MCF 10A (cell line): Measurements from ENCODE around the gene TMEM61. TPM values are rescaled to one million over a fixed set of nuclear protein-coding genes. Genes with fewer than 3 reads are reported as not detected.
A peak's percentile ranks its signal among the peaks of the same experiment; 100 is the strongest.

Experiments used
- BruUV-seq: library from RNA; stranded (reverse); fragments of 400-500 nt; replicated peaks from 2 replicates; lab custom pipeline; 2021; lab: Mats Ljungman, UMichigan
- CTCF ChIA-PET: fragments of 300-600 bp; sonication (Branson Sonifier 250); formaldehyde crosslinking; extraction: SDS; loops from one replicate; lab custom pipeline; 2021; ENCODE audit warnings: antibody characterized with exemption, inconsistent platforms; lab: Yijun Ruan, JAX
- POLR2A ChIA-PET: fragments of 300-600, 350-650 bp; sonication (Branson Sonifier 250); formaldehyde crosslinking; extraction: SDS; loops from one replicate; lab custom pipeline; 2020; ENCODE audit warnings: antibody characterized with exemption, inconsistent platforms; lab: Yijun Ruan, JAX
- DNase-seq: peaks from one replicate; pipeline ENCODE4 v3.0.0-alpha.2; 2018; ENCODE audit not compliant: unreplicated experiment
- H3K27ac Mint-ChIP-seq: one replicate; pipeline ENCODE4 v1.8.0; 2022; ENCODE audit warnings: mild to moderate bottlenecking, low read depth, mixed read lengths; ENCODE audit not compliant: unreplicated experiment
- H3K27me3 Mint-ChIP-seq: one replicate; pipeline ENCODE4 v1.8.0; 2022; ENCODE audit warnings: mixed read lengths; ENCODE audit not compliant: insufficient read depth, unreplicated experiment
- H3K36me3 Mint-ChIP-seq: one replicate; pipeline ENCODE4 v1.8.0; 2022; ENCODE audit warnings: mild to moderate bottlenecking, moderate library complexity, mixed read lengths; ENCODE audit not compliant: insufficient read depth, unreplicated experiment
- H3K4me1 Mint-ChIP-seq: one replicate; pipeline ENCODE4 v1.8.0; 2022; ENCODE audit warnings: mixed read lengths; ENCODE audit not compliant: insufficient read depth, unreplicated experiment
- H3K4me3 Mint-ChIP-seq: one replicate; pipeline ENCODE4 v1.8.0; 2022; ENCODE audit warnings: mild to moderate bottlenecking, moderate library complexity, mixed read lengths; ENCODE audit not compliant: unreplicated experiment
- H3K9me3 Mint-ChIP-seq: one replicate; pipeline ENCODE4 v1.8.0; 2022; ENCODE audit warnings: mixed read lengths; ENCODE audit not compliant: unreplicated experiment
- CTCF ChIP-seq: fragments of 200-600 bp; IDR thresholded peaks from one replicate; pipeline ENCODE4 v1.8.0; 2022; ENCODE audit warnings: antibody characterized with exemption, mild to moderate bottlenecking; ENCODE audit not compliant: unreplicated experiment
- intact Hi-C: fragments of 100-400 bp; cut with micrococcal nuclease; formaldehyde crosslinking; loops from 2 replicates; pipeline ENCODE4 v1.14.1; 2022
- total RNA-seq: library from RNA; stranded (reverse); gene quantifications from 2 replicates; pipeline ENCODE4 v1.2.3, GENCODE V29; 2022

TMEM61 gene
- total RNA-seq, 1 experiment from 2014 or later, result not detected

- ChIA-PET POLR2A (no interaction called here), CTCF (interaction anchor here (2.5 to 4.0 kb wide), 2 partner anchors 13 to 21 kb away, joined by 14 to 23 read pairs; no protein-coding TSS in a partner anchor)
- no TSS peak for BruUV-seq
- Mint-ChIP-seq H3K27ac (no peak overlapping the region), H3K36me3 (no peaks in the 10 kb centered on the region), H3K9me3 (no peaks in the 10 kb centered on the region), H3K4me3 (no peak overlapping the region), H3K4me1 (peaks cover 22% of the 10 kb centered on the region), H3K27me3 (no peaks in the 10 kb centered on the region)
- DNase-seq, result no peak
- no peak for TF ChIP-seq CTCF
- intact Hi-C loops, result no loop called here
Observed at GRCh38 chr1:54975356-54976108, 4.9 kb upstream of the TMEM61 start.

- Mint-ChIP-seq H3K4me1 (peaks cover 11% of the 10 kb centered on the region), H3K9me3 (no peaks in the 10 kb centered on the region), H3K36me3 (no peaks in the 10 kb centered on the region), H3K27ac (no peak overlapping the region), H3K4me3 (no peak overlapping the region), H3K27me3 (no peaks in the 10 kb centered on the region)
- ChIA-PET CTCF (interaction anchor here (0.5 to 4.0 kb wide), 8 partner anchors 11 to 927 kb away, joined by 3 to 23 read pairs (median 5); no protein-coding TSS in a partner anchor), POLR2A (interaction anchor here (0.6 to 1.0 kb wide), 2 partner anchors 11 to 587 kb away, joined by 5 read pairs; no protein-coding TSS in a partner anchor)
- no peak for TF ChIP-seq CTCF
- peak; percentile 70 for DNase-seq
- no TSS peak for BruUV-seq
- intact Hi-C loops, result no loop called here
Observed at GRCh38 chr1:54976747-54977146, 3.7 kb upstream of the TMEM61 start.

GRCh38 chr1:54977533-54978297, 2.7 kb upstream of the TMEM61 start:
- CTCF ChIA-PET, result interaction anchor here (0.5 to 4.0 kb wide), 9 partner anchors 10 to 928 kb away, joined by 3 to 23 read pairs (median 4); no protein-coding TSS in a partner anchor

More at GRCh38 chr1:54977533-54978297, 2.7 kb upstream of the TMEM61 start:
- no peak for DNase-seq
- no peaks in the 10 kb centered on the region for H3K9me3 Mint-ChIP-seq
- POLR2A ChIA-PET, result interaction anchor here (0.7 to 1.0 kb wide), 3 partner anchors 12 to 27 kb away, joined by 3 to 5 read pairs (median 3); no protein-coding TSS in a partner anchor
- TF ChIP-seq CTCF, result no peak
- no peaks in the 10 kb centered on the region for H3K27me3 Mint-ChIP-seq
- BruUV-seq, result no TSS peak
- no peak overlapping the region for H3K27ac Mint-ChIP-seq
- intact Hi-C loops, result no loop called here
- peaks cover 9% of the 10 kb centered on the region for H3K4me1 Mint-ChIP-seq
- no peaks in the 10 kb centered on the region for H3K36me3 Mint-ChIP-seq
- H3K4me3 Mint-ChIP-seq, result no peak overlapping the region
